OCI-LY1 (cell line): Measurements from ENCODE around the gene IL16.

Experiments used
- CTCF ChIP-seq: fragments of 200-600 bp; sonication (generic), shearing (Covaris generic); IDR thresholded peaks from 2 replicates; pipeline ENCODE4 v1.5.1; 2017; ENCODE audit warnings: mild to moderate bottlenecking, antibody characterized with exemption, low read length, moderate library complexity, mixed read lengths
- EZH2 ChIP-seq: fragments of 200-600 bp; sonication (generic), shearing (Covaris generic); IDR thresholded peaks from 2 replicates; pipeline ENCODE4 v1.8.0; 2017; ENCODE audit warnings: borderline replicate concordance, mixed run types, mild to moderate bottlenecking, antibody characterized with exemption, low read length, moderate library complexity, mixed read lengths

GRCh38 chr15:81332326-81332725 is 135.6 kb downstream of the IL16 start:
- TF ChIP-seq EZH2 (no peak), CTCF (no peak)
